GM21717 (cell line): Measurements from ENCODE around the gene BMS1.
"Not testable (repeated sequence)": the region's sequence is repeated elsewhere in the genome, so short reads cannot be mapped to it uniquely, and the experiment has no call there.

Experiments
- ATAC-seq: cut with Tn5 transposase; IDR thresholded peaks from one replicate; pipeline ENCODE4 v1.9.1; 2021; ENCODE audit warnings: mild to moderate bottlenecking, moderate library complexity; ENCODE audit not compliant: unreplicated experiment

Gene BMS1

GRCh38 chr10:42790835-42791234 lies 8.2 kb downstream of the BMS1 start:
- ATAC-seq: no peak

- ATAC-seq: no peak
These were observed 13.1 kb downstream of the BMS1 start for GRCh38 chr10:42795701-42796100.

GRCh38 chr10:42801135-42801534 lies 18.5 kb downstream of the BMS1 start:
- ATAC-seq: no peak

GRCh38 chr10:42802876-42803275 lies 20.3 kb downstream of the BMS1 start:
- no peak for ATAC-seq

GRCh38 chr10:42809676-42810075 lies 27.1 kb downstream of the BMS1 start:
- no peak for ATAC-seq

GRCh38 chr10:42812028-42812427 lies 29.4 kb downstream of the BMS1 start:
- no peak for ATAC-seq

- not testable (repeated sequence) for ATAC-seq
These were observed 31.5 kb downstream of the BMS1 start for GRCh38 chr10:42813989-42814687.

GRCh38 chr10:42816334-42816733 lies 33.7 kb downstream of the BMS1 start:
- not testable (repeated sequence) for ATAC-seq

- no peak for ATAC-seq
These were observed 34.3 kb downstream of the BMS1 start for GRCh38 chr10:42816912-42817311.

GRCh38 chr10:42817417-42817816 lies 34.8 kb downstream of the BMS1 start:
- ATAC-seq: not testable (repeated sequence)

GRCh38 chr10:42826759-42827158 lies 44.2 kb downstream of the BMS1 start:
- ATAC-seq: not testable (repeated sequence)

GRCh38 chr10:42827201-42827600 lies 44.6 kb downstream of the BMS1 start:
- ATAC-seq: no peak

- not testable (repeated sequence) for ATAC-seq
These were observed 45.8 kb downstream of the BMS1 start for GRCh38 chr10:42828391-42828790.

GRCh38 chr10:42830237-42830636 lies 47.6 kb downstream of the BMS1 start:
- no peak for ATAC-seq

- ATAC-seq: no peak
These were observed 53.5 kb downstream of the BMS1 start for GRCh38 chr10:42836096-42836495.

- no peak for ATAC-seq
These were observed 54.3 kb downstream of the BMS1 start for GRCh38 chr10:42836771-42837468.

- not testable (repeated sequence) for ATAC-seq
These were observed 62.2 kb downstream of the BMS1 start for GRCh38 chr10:42844810-42845209.

GRCh38 chr10:42847261-42847660 lies 64.7 kb downstream of the BMS1 start:
- not testable (repeated sequence) for ATAC-seq

GRCh38 chr10:42850931-42851330 lies 68.3 kb downstream of the BMS1 start:
- no peak for ATAC-seq

- ATAC-seq: no peak
These were observed 76.7 kb downstream of the BMS1 start for GRCh38 chr10:42859256-42859655.

- ATAC-seq: not testable (repeated sequence)
These were observed 77.4 kb downstream of the BMS1 start for GRCh38 chr10:42860016-42860415.

- not testable (repeated sequence) for ATAC-seq
These were observed 80.2 kb downstream of the BMS1 start for GRCh38 chr10:42862801-42863200.
